Mucosa of descending colon (tissue), 3 donors: ENCODE measurements around the gene MAML3. TPM values are rescaled to one million over a fixed set of nuclear protein-coding genes. Genes with fewer than 3 reads are reported as not detected.

Source experiments
- ATAC-seq: fragments of 200-7000 bp; cut with Tn5 transposase; one replicate; pipeline ENCODE4 v1.9.1; 2020; ENCODE audit warnings: mild to moderate bottlenecking, moderate library complexity
- DNase-seq, 3 donors: peaks; one replicate each; pipeline ENCODE4 v3.0.0-alpha.2; 2020
- H3K36me3 ChIP-seq: fragments of 200-600 bp; one replicate; pipeline ENCODE4 v1.8.0; 2021; ENCODE audit warnings: low read depth, mild to moderate bottlenecking
- H3K4me1 ChIP-seq: fragments of 200-600 bp; one replicate; pipeline ENCODE4 v1.8.0; 2021; ENCODE audit warnings: low read depth, mild to moderate bottlenecking
- H3K4me3 ChIP-seq: fragments of 200-600 bp; one replicate; pipeline ENCODE4 v1.8.0; 2021; ENCODE audit warnings: mild to moderate bottlenecking
- H3K9me3 ChIP-seq: fragments of 200-600 bp; one replicate; pipeline ENCODE4 v1.8.0; 2021; ENCODE audit warnings: mild to moderate bottlenecking
- intact Hi-C, 2 donors: fragments of 100-400 bp; cut with DNase I in 1 of 2; cut with micrococcal nuclease in 1 of 2; formaldehyde crosslinking; loops; one replicate each; pipeline versions ENCODE4 v1.11.0 to v1.11.1; 2022; cut with DNase I, micrococcal nuclease
- total RNA-seq, 3 donors: library from RNA; stranded (reverse); fragmentation: NEBNext Ultra II Directional in 2 of 3; extraction: Animal tissue kit (Norgen Biotek cat#: 25700) in 2 of 3; gene quantifications; one replicate each; pipeline versions ENCODE4 v1.2.1 to v1.2.4, GENCODE V29; 2021 to 2023
- TF ChIP-seq, protein P1 (sequence below): fragments of 200-600 bp; IDR thresholded peaks from one replicate; pipeline ENCODE4 v1.8.0; 2022; ENCODE audit warnings: antibody characterized with exemption, mild to moderate bottlenecking
- donor health status: DM: no; HTN: no; CAD: no; lungs with moderate emphysema.
- donor health status: DM: no; HTN: no; CAD: no.
- donor health status: DM: no; HTN: yes; CAD: no.

The MAML3 gene
- total RNA-seq, 3 donors from 2014 or later = 10.4 to 23.5 (median 14.8) TPM

DNA sequence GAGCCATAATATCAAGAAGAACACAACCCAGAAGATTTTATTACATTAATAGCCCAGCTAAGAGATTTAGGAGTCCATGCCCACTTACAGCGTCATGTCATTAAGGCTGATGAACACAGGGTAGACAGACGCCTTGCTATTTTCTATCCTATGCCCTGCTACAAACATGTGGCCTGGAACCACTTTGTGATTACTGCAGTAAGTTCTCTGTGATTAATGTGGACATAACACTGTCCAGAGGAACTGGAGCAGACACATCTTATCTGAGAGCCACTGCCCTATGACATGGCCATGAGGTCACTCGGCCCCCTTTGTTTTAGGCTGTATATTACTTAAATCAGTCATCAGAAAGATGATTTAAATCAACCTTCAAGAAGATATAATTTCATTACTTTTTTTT lies 211.7 kb downstream of the MAML3 start:
- TF ChIP-seq, protein P1, sequence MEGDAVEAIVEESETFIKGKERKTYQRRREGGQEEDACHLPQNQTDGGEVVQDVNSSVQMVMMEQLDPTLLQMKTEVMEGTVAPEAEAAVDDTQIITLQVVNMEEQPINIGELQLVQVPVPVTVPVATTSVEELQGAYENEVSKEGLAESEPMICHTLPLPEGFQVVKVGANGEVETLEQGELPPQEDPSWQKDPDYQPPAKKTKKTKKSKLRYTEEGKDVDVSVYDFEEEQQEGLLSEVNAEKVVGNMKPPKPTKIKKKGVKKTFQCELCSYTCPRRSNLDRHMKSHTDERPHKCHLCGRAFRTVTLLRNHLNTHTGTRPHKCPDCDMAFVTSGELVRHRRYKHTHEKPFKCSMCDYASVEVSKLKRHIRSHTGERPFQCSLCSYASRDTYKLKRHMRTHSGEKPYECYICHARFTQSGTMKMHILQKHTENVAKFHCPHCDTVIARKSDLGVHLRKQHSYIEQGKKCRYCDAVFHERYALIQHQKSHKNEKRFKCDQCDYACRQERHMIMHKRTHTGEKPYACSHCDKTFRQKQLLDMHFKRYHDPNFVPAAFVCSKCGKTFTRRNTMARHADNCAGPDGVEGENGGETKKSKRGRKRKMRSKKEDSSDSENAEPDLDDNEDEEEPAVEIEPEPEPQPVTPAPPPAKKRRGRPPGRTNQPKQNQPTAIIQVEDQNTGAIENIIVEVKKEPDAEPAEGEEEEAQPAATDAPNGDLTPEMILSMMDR = no peak
- no peaks in the 10 kb centered on the region for H3K4me1 ChIP-seq
- no peaks in the 10 kb centered on the region for H3K9me3 ChIP-seq
- no peak for ATAC-seq
- no peak overlapping the region for H3K4me3 ChIP-seq
- H3K36me3 ChIP-seq = no peaks in the 10 kb centered on the region
- intact Hi-C loops = no loop called here
- no peak for DNase-seq

DNA sequence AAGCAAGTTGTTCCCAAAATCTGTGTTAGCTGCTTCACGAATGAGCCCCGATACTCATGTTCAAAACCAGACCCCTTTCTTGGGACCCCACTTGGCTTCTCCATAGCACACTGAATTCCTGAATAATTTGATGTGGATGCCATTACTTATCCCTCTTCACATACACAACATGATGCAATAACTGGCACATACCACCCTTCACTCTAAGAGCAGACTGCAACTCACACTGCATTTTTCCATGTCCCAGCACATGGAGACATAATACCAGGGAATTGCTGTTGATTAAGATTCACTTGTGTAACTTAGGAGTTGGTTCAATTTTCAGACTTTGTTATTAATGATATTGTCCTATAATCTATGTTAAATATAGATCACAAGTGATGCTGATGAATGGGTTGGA lies 213.4 kb downstream of the MAML3 start:
- Histone ChIP-seq H3K4me1 (no peaks in the 10 kb centered on the region), H3K4me3 (no peak overlapping the region), H3K9me3 (no peaks in the 10 kb centered on the region), H3K36me3 (no peaks in the 10 kb centered on the region)
- TF ChIP-seq, protein P1 = no peak
- ATAC-seq (no peak), DNase-seq (no peak)
- intact Hi-C loops = no loop called here

GRCh38 chr4:139938414-139938813 lies 215.6 kb downstream of the MAML3 start:
- Histone ChIP-seq H3K9me3 (no peaks in the 10 kb centered on the region), H3K36me3 (no peaks in the 10 kb centered on the region), H3K4me3 (no peak overlapping the region), H3K4me1 (no peaks in the 10 kb centered on the region)
- ATAC-seq (no peak), DNase-seq (no peak)
- intact Hi-C loops = no loop called here
- TF ChIP-seq, protein P1 = no peak

DNA sequence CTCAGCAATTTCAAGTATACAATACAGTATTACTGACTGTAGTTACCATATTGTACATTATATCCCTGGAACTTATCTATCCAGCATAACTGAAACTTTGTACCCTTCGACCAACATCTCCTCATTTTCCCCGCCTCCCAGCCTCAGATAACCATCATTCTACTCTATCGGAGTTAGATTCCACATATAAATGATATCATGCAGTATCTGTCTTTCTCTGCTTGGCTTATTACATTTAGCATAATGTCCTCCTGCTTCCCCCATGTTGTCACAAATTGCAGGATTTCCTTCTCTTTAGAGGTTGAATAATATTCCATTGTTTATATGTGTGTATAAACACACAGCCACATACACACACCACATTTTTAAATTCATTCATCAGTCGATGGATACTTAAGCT lies 218.1 kb downstream of the MAML3 start:
- Histone ChIP-seq H3K36me3 (no peaks in the 10 kb centered on the region), H3K9me3 (no peaks in the 10 kb centered on the region), H3K4me1 (no peaks in the 10 kb centered on the region), H3K4me3 (no peak overlapping the region)
- ATAC-seq = no peak
- DNase-seq = no peak
- TF ChIP-seq, protein P1 = no peak
- intact Hi-C loops = no loop called here

- intact Hi-C loops = no loop called here
- TF ChIP-seq, protein P1 = no peak
- Histone ChIP-seq H3K36me3 (no peaks in the 10 kb centered on the region), H3K4me1 (no peaks in the 10 kb centered on the region), H3K9me3 (no peaks in the 10 kb centered on the region), H3K4me3 (no peak overlapping the region)
- ATAC-seq = no peak
- DNase-seq = no peak
Observed at GRCh38 chr4:139934708-139935195, 219.2 kb downstream of the MAML3 start.
